A549 (cell line): ENCODE measurements around the gene TTC13. TPM values are rescaled to one million over a fixed set of nuclear protein-coding genes. Genes with fewer than 3 reads are reported as not detected.
"Not testable (repeated sequence)": the region's sequence is repeated elsewhere in the genome, so short reads cannot be mapped to it uniquely, and the experiment has no call there.

Experiments used
- ATAC-seq, 2 experiments: fragments of 200-7000 bp in 1 of 2; fragments of >200 bp in 1 of 2; cut with Nextera tagmentation in 1 of 2; cut with Tn5 transposase in 1 of 2; 3 replicates each; pipeline versions ENCODE4 v1.8.0 to v1.9.1; 2018 to 2020; ENCODE audit warnings: mild to moderate bottlenecking in 1 of 2, moderate library complexity in 1 of 2
- CTCF ChIA-PET: fragments of 300-600 bp; sonication (Branson Sonifier 250); formaldehyde crosslinking; extraction: SDS; loops from one replicate; lab custom pipeline; 2021; ENCODE audit warnings: antibody characterized with exemption, inconsistent platforms; lab: Yijun Ruan, JAX
- POLR2A ChIA-PET: fragments of 350-600 bp; formaldehyde crosslinking; extraction: SDS; loops from one replicate; lab custom pipeline; 2021; ENCODE audit warnings: antibody characterized with exemption, inconsistent platforms; lab: Yijun Ruan, JAX
- DNase-seq, 2 experiments: peaks; one replicate each; pipeline versions ENCODE4 v3.0.0 to v3.0.0-alpha.2; 2011 to 2016; ENCODE audit warnings: low read depth in 1 of 2, low spot score in 1 of 2
- FAIRE-seq: peaks from 2 replicates; lab custom pipeline; 2011; peaks lifted over from hg19 to GRCh38; lab: Jason Lieb, UNC
- H3K27ac ChIP-seq, 2 experiments: fragments of >200 bp; sonication (Bioruptor Twin); formaldehyde crosslinking; 3 replicates each; pipeline ENCODE4 v1.5.1; 2016 to 2017
- H3K4me1 ChIP-seq: fragments of >200 bp; sonication (Bioruptor Twin); formaldehyde crosslinking; 3 replicates; pipeline ENCODE4 v1.6.1; 2016
- H3K4me2 ChIP-seq: fragments of >200 bp; sonication (Bioruptor Twin); formaldehyde crosslinking; 3 replicates; pipeline ENCODE4 v1.6.1; 2016
- H3K4me3 ChIP-seq: fragments of >200 bp; sonication (Bioruptor Twin); formaldehyde crosslinking; 3 replicates; pipeline ENCODE4 v1.5.1; 2016
- H3K9me3 ChIP-seq: fragments of >200 bp; sonication (Bioruptor Twin); formaldehyde crosslinking; 3 replicates; pipeline ENCODE4 v1.6.1; 2016
- CEBPB ChIP-seq, 2 experiments: fragments of >200 bp in 1 of 2; sonication (Bioruptor Twin) in 1 of 2; formaldehyde crosslinking in 1 of 2; IDR thresholded peaks; 2 replicates each; pipeline ENCODE4 v1.6.1; 2012 to 2016
- CHD4 ChIP-seq: fragments of 200-600 bp; sonication (generic); IDR thresholded peaks from 2 replicates; pipeline ENCODE4 v1.6.1; 2016; ENCODE audit warnings: antibody characterized with exemption, mild to moderate bottlenecking, borderline replicate concordance
- EHF ChIP-seq: fragments of 250-450 bp; sonication (Bioruptor Pico); IDR thresholded peaks from 2 replicates; pipeline ENCODE4 v1.5.0; 2020; ENCODE audit warnings: mild to moderate bottlenecking
- EP300 ChIP-seq, 2 experiments: fragments of >200 bp; sonication (Bioruptor Twin); formaldehyde crosslinking; IDR thresholded peaks; 2 replicates in 1 of 2; 3 replicates in 1 of 2; pipeline ENCODE4 v1.6.1; 2016 to 2017
- FOSL2 ChIP-seq, 2 experiments: fragments of 450-650 bp in 1 of 2; fragments of >200 bp in 1 of 2; sonication (Bioruptor Twin) in 1 of 2; formaldehyde crosslinking; IDR thresholded peaks; 2 replicates each; pipeline versions ENCODE4 v1.5.0 to v1.6.1; 2016 to 2020; ENCODE audit warnings: mild to moderate bottlenecking in 1 of 2, moderate library complexity in 1 of 2
- HDAC2 ChIP-seq: fragments of 200-600 bp; sonication (generic); IDR thresholded peaks from 2 replicates; pipeline ENCODE4 v1.6.1; 2016
- HOXB13 ChIP-seq: fragments of 250-450 bp; sonication (Bioruptor Pico); IDR thresholded peaks from 2 replicates; pipeline ENCODE4 v1.5.0; 2020; ENCODE audit warnings: low read depth, mild to moderate bottlenecking, moderate library complexity
- JUN ChIP-seq, 2 experiments: fragments of >200 bp; sonication (Bioruptor Twin); formaldehyde crosslinking; IDR thresholded peaks; 2 replicates in 1 of 2; 3 replicates in 1 of 2; pipeline ENCODE4 v1.6.1; 2016 to 2017
- JUNB ChIP-seq: fragments of >200 bp; sonication (Bioruptor Twin); formaldehyde crosslinking; IDR thresholded peaks from 2 replicates; pipeline ENCODE4 v1.6.1; 2016
- NFE2L2 ChIP-seq: fragments of 150-350 bp; conservative IDR thresholded peaks from 2 replicates; pipeline ENCODE4 v1.6.1; 2014; ENCODE audit warnings: low read length
- PHF8 ChIP-seq: fragments of 200-600 bp; sonication (generic); IDR thresholded peaks from 2 replicates; pipeline ENCODE4 v1.6.1; 2016; ENCODE audit warnings: low read depth, mild to moderate bottlenecking, antibody characterized with exemption, moderate library complexity, borderline replicate concordance
- POLR2A ChIP-seq: IDR thresholded peaks from 2 replicates; pipeline ENCODE4 v1.6.1; 2012; ENCODE audit warnings: mild to moderate bottlenecking, low read length
- RAD21 ChIP-seq, 2 experiments: fragments of >200 bp in 1 of 2; sonication (Bioruptor Twin) in 1 of 2; formaldehyde crosslinking in 1 of 2; IDR thresholded peaks in 1 of 2; conservative IDR thresholded peaks in 1 of 2; 2 replicates in 1 of 2; 3 replicates in 1 of 2; pipeline ENCODE4 v1.6.1; 2012 to 2018; ENCODE audit warnings: inconsistent platforms in 1 of 2
- RARB ChIP-seq: fragments of 250-450 bp; sonication (Bioruptor Pico); IDR thresholded peaks from 2 replicates; pipeline ENCODE4 v1.8.0; 2021; ENCODE audit warnings: mild to moderate bottlenecking, moderate library complexity
- RCOR1 ChIP-seq: fragments of 150-350 bp; IDR thresholded peaks from 2 replicates; pipeline ENCODE4 v1.6.1; 2014; ENCODE audit warnings: antibody characterized with exemption, low read length, low read depth
- RFX5 ChIP-seq: fragments of 450-650 bp; IDR thresholded peaks from 2 replicates; pipeline ENCODE4 v1.7.1; 2014; ENCODE audit warnings: antibody characterized with exemption, mild to moderate bottlenecking, moderate library complexity
- SREBF2 ChIP-seq: fragments of 450-650 bp; IDR thresholded peaks from 2 replicates; pipeline ENCODE4 v1.6.1; 2014; ENCODE audit warnings: mild to moderate bottlenecking, moderate library complexity
- TFCP2L1 ChIP-seq: fragments of 250-450 bp; sonication (Bioruptor Pico); IDR thresholded peaks from 2 replicates; pipeline ENCODE4 v1.5.0; 2021; ENCODE audit warnings: mild to moderate bottlenecking
- TP53 ChIP-seq: fragments of 250-450 bp; sonication (Bioruptor Pico); IDR thresholded peaks from 2 replicates; pipeline ENCODE4 v1.5.0; 2021; ENCODE audit warnings: mild to moderate bottlenecking, moderate library complexity
- ZFP36 ChIP-seq: fragments of 450-650 bp; IDR thresholded peaks from 2 replicates; pipeline ENCODE4 v1.6.1; 2014; ENCODE audit warnings: borderline replicate concordance; ENCODE audit not compliant: partially characterized antibody
- ZSCAN20 ChIP-seq: fragments of 250-450 bp; sonication (Bioruptor Pico); IDR thresholded peaks from 2 replicates; pipeline ENCODE4 v1.8.0; 2022; ENCODE audit warnings: mild to moderate bottlenecking, moderate library complexity
- WGBS: methylation state at CpG from one replicate; pipeline ENCODE4 v1.1.6; 2017; ENCODE audit errors: missing lambda C conversion rate; 5-methylcytosine and 5-hydroxymethylcytosine counted together
- polyA plus RNA-seq, 4 experiments: library from polyadenylated mRNA; depleted of rRNA in 3 of 4; stranded (reverse); fragments of >200 nt; fragmentation: RNase III in 1 of 4; extraction: RNeasy Plus Mini Kit Qiagen cat#74134 plus additional on column Dnase treatment in 1 of 4; gene quantifications; 2 replicates in 3 of 4; 3 replicates in 1 of 4; pipeline ENCODE4 v1.2.3, GENCODE V29; 2011 to 2017
- TF ChIP-seq, protein P1 (sequence below): IDR thresholded peaks from 2 replicates; pipeline ENCODE4 v1.6.1; 2012; ENCODE audit warnings: low read depth, borderline replicate concordance

The TTC13 gene
- polyA plus RNA-seq, 2 of the 4 experiments (the other 2 are of a cell fraction) = 12.5 to 22.7 TPM

GRCh38 chr1:231027136-231027925 is 48.7 kb upstream of the TTC13 start:
- Histone ChIP-seq H3K4me1 (no peaks in the 10 kb centered on the region), H3K27ac (no peak overlapping the region), H3K4me3 (no peak overlapping the region), H3K4me2 (no peak overlapping the region), H3K9me3 (no peaks in the 10 kb centered on the region)
- ATAC-seq (no peak), FAIRE-seq (no peak), DNase-seq (no peak)
- POLR2A ChIA-PET = no interaction called here
- CTCF ChIA-PET = no interaction called here
- 85% methylated on average over 23 of the region's 23 CpGs for WGBS
- no peak for TF ChIP-seq RARB (CRISPR knock-in tag)
- TF ChIP-seq POLR2A = no peak
- no peak for TF ChIP-seq TFCP2L1 (CRISPR knock-in tag)
- TF ChIP-seq HDAC2 = no peak

- DNase-seq = no peak
- no peak overlapping the region for H3K4me2 ChIP-seq
- WGBS = 89% methylated on average over 6 of the region's 6 CpGs
- no peak for FAIRE-seq
- no peaks in the 10 kb centered on the region for H3K9me3 ChIP-seq
- no peak overlapping the region for H3K4me3 ChIP-seq
- ChIA-PET CTCF (interaction anchor here (0.6 kb wide), 1 partner anchor 354 kb away, joined by 3 read pairs; no protein-coding TSS in a partner anchor), POLR2A (no interaction called here)
- no peak for ATAC-seq
- H3K4me1 ChIP-seq = no peaks in the 10 kb centered on the region
- TF ChIP-seq PHF8 = no peak
- no peak overlapping the region for H3K27ac ChIP-seq
Observed at GRCh38 chr1:231026576-231026975, 47.9 kb upstream of the TTC13 start.

DNA sequence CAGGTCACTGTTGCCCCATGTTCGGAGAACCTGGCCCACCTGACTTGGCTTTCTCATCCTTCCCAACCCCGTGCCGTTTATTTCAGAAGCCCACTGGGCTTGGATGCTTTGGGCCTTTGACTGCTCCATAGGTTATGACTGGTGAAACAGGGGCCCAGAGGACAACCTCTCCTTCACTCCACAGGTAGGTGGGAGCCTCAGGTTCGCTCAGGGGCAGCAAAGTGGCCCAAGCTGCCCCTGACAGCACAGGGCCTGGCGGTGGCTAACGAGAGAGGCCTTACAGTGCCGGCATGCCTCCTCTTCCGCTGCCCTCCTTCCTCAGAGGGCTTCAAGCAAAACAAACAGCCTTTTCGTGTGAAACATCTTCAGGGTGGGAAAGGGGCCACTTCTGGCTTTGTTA is 44.5 kb upstream of the TTC13 start:
- Histone ChIP-seq H3K4me2 (no peak overlapping the region), H3K9me3 (no peaks in the 10 kb centered on the region), H3K4me3 (no peak overlapping the region), H3K27ac (no peak overlapping the region), H3K4me1 (no peaks in the 10 kb centered on the region)
- FAIRE-seq = no peak
- WGBS = 95% methylated on average over 9 of the region's 9 CpGs
- no peak for ATAC-seq
- CTCF ChIA-PET = no interaction called here
- DNase-seq = no peak
- TF ChIP-seq CEBPB (IDR thresholded peaks at IDR 0.05) (no peak), SREBF2 (no peak), RARB (CRISPR knock-in tag) (no peak), CHD4 (no peak), RAD21 (conservative IDR thresholded peaks at IDR 0.05 in 1 of 2, IDR thresholded peaks at IDR 0.05 in 1 of 2) (no peak), EP300 (IDR thresholded peaks at IDR 0.05) (no peak), TP53 (no peak), RCOR1 (no peak), HOXB13 (CRISPR knock-in tag) (no peak), PHF8 (no peak), NFE2L2 (no peak), FOSL2 (IDR thresholded peaks at IDR 0.05) (no peak), FOSL2 (CRISPR knock-in tag; IDR thresholded peaks at IDR 0.05) (no peak), ZSCAN20 (no peak), RFX5 (no peak), EHF (CRISPR knock-in tag) (no peak), JUNB (no peak), JUN (IDR thresholded peaks at IDR 0.05) (no peak), ZFP36 (no peak)
- TF ChIP-seq, protein P1, sequence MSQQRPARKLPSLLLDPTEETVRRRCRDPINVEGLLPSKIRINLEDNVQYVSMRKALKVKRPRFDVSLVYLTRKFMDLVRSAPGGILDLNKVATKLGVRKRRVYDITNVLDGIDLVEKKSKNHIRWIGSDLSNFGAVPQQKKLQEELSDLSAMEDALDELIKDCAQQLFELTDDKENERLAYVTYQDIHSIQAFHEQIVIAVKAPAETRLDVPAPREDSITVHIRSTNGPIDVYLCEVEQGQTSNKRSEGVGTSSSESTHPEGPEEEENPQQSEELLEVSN = no peak
- POLR2A ChIA-PET = no interaction called here

DNA sequence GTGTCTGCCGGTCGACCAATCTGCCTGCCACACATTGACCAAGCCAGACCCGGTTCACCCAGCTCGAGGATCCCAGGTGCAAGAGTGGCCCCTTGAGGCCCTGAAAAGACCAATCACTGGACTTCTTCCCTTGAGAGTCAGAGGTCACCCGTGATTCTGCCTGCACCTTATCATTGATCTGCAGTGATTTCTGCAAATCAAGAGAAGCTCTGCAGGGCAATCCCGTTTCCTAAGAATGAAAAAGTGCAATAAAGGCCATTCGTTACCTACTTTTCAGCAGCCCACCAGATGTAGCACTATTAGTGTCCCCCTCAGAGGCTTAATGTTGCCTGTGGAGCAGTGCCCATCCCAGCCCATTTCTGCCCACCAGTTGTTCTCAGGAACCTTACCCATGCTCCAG is 43.9 kb upstream of the TTC13 start:
- ATAC-seq, FAIRE-seq, H3K9me3 ChIP-seq, H3K4me3 ChIP-seq, H3K4me2 ChIP-seq, POLR2A ChIA-PET, DNase-seq, H3K27ac ChIP-seq, H3K4me1 ChIP-seq, CTCF ChIA-PET: not testable (repeated sequence)
- 90% methylated on average over 7 of the region's 7 CpGs for WGBS
